Measurements from ENCODE around the gene SPATS2L. TPM values are rescaled to one million over a fixed set of nuclear protein-coding genes. Genes with fewer than 3 reads are reported as not detected.

The SPATS2L gene
- total and polyA plus RNA-seq, 2 of the 13 experiments (the other 11 are each of a cell fraction or from before 2014, with no cell fraction given) = 154 to 212 TPM

GRCh38 chr2:200306931-200307723 is 634 bp downstream of the SPATS2L start (continued):
- TF ChIP-seq ZNF318 (CRISPR knock-in tag; IDR thresholded peaks at IDR 0.05) (no peak), NFKBIZ (CRISPR knock-in tag; IDR thresholded peaks at IDR 0.05) (no peak), FOXC1 (CRISPR knock-in tag; IDR thresholded peaks at IDR 0.05; ENCODE audit: borderline replicate concordance) (no peak), BCL3 (CRISPR knock-in tag; IDR thresholded peaks at IDR 0.05) (peak; percentile 83; the same call in 1 of the 2 replicates), MAFG (CRISPR knock-in tag; IDR thresholded peaks at IDR 0.05) (no peak), TIGD3 (CRISPR knock-in tag; IDR thresholded peaks at IDR 0.05; ENCODE audit: borderline replicate concordance) (no peak), ZSCAN5A (CRISPR knock-in tag; IDR thresholded peaks at IDR 0.05; ENCODE audit: borderline replicate concordance) (no peak), ZNF749 (CRISPR knock-in tag; IDR thresholded peaks at IDR 0.05; ENCODE audit: borderline replicate concordance) (0 out of 2 replicates have a peak, but pooled peaks have one; percentile 30), HDAC1 (CRISPR knock-in tag; IDR thresholded peaks at IDR 0.05) (peak; percentile 51; the same call in 1 of the 2 replicates), SOX13 (IDR thresholded peaks at IDR 0.05) (no peak), SOX13 (CRISPR knock-in tag; conservative IDR thresholded peaks at IDR 0.05 in 1 of 2, IDR thresholded peaks at IDR 0.05 in 1 of 2) (0 out of 4 replicates have a peak, but pooled peaks have one; percentile 27 to 50), SIN3A (IDR thresholded peaks at IDR 0.05; ENCODE audit: borderline replicate concordance, low read depth, low read length) (peak; percentile 57; the same call in 1 of the 2 replicates), ZNF253 (CRISPR knock-in tag; IDR thresholded peaks at IDR 0.05; ENCODE audit: borderline replicate concordance) (0 out of 2 replicates have a peak, but pooled peaks have one; percentile 36), STAT5B (CRISPR knock-in tag; IDR thresholded peaks at IDR 0.05) (no peak)
